Posterior cingulate gyrus (tissue), 11 donors: ENCODE results near the gene CCSER1.
"Not testable (repeated sequence)": the region's sequence is repeated elsewhere in the genome, so short reads cannot be mapped to it uniquely, and the experiment has no call there.

Experiments
- DNase-seq, 10 donors: peaks; one replicate each; pipeline versions ENCODE4 v3.0.0 to v3.0.0-alpha.2; 2020 to 2021; ENCODE audit warnings: mixed read lengths in 3 of 10
- intact Hi-C: fragments of 100-400 bp; cut with DNase I; formaldehyde crosslinking; loops from one replicate; pipeline ENCODE4 v1.15.1; 2023

The CCSER1 gene

GRCh38 chr4:90274175-90274574, 147.0 kb downstream of the CCSER1 start:
- intact Hi-C loops = no loop called here
- no peak for DNase-seq

GRCh38 chr4:90280954-90281353, 153.8 kb downstream of the CCSER1 start:
- intact Hi-C loops = loop anchor here (10.0 kb wide), 1 partner anchor 156 kb away; the partner anchor contains the start of gene CCSER1
- DNase-seq = no peak

- DNase-seq = no peak
- intact Hi-C loops = loop anchor here (10.0 kb wide), 1 partner anchor 157 kb away; the partner anchor contains the start of gene CCSER1
Measured at GRCh38 chr4:90281541-90282355, 154.6 kb downstream of the CCSER1 start.

- intact Hi-C loops = loop anchor here (5.0 kb wide), 1 partner anchor 373 kb away; no protein-coding TSS in a partner anchor
- no peak for DNase-seq
Measured at GRCh38 chr4:90290345-90290744, 163.2 kb downstream of the CCSER1 start.

- intact Hi-C loops = loop anchor here (2.0 to 5.0 kb wide), 2 partner anchors 268 to 375 kb away; no protein-coding TSS in a partner anchor
- no peak for DNase-seq
Measured at GRCh38 chr4:90292438-90292837, 165.2 kb downstream of the CCSER1 start.

- intact Hi-C loops = loop anchor here (2.0 to 5.0 kb wide), 2 partner anchors 269 to 376 kb away; no protein-coding TSS in a partner anchor
- no peak for DNase-seq
Measured at GRCh38 chr4:90293320-90293719, 166.1 kb downstream of the CCSER1 start.

- intact Hi-C loops = no loop called here
Measured at GRCh38 chr4:90299373-90299772, 172.2 kb downstream of the CCSER1 start.

GRCh38 chr4:90306810-90307209, 179.6 kb downstream of the CCSER1 start:
- no peak for DNase-seq
- intact Hi-C loops = no loop called here

More at GRCh38 chr4:90299373-90299772, 172.2 kb downstream of the CCSER1 start:
- DNase-seq = no peak

- intact Hi-C loops, DNase-seq: not testable (repeated sequence)
Measured at GRCh38 chr4:90317140-90317539, 189.9 kb downstream of the CCSER1 start.

GRCh38 chr4:90317785-90318184, 190.6 kb downstream of the CCSER1 start:
- DNase-seq = no peak
- intact Hi-C loops = no loop called here

GRCh38 chr4:90318193-90318592, 191.0 kb downstream of the CCSER1 start:
- intact Hi-C loops = no loop called here
- DNase-seq = no peak

GRCh38 chr4:90328558-90328957, 201.4 kb downstream of the CCSER1 start:
- DNase-seq = peak in 3 of 10 donors; percentile 40 to 76 (median 57)
- intact Hi-C loops = no loop called here

GRCh38 chr4:90330546-90330945, 203.4 kb downstream of the CCSER1 start:
- DNase-seq = no peak
- intact Hi-C loops = no loop called here

- intact Hi-C loops = no loop called here
- no peak for DNase-seq
Measured at GRCh38 chr4:90345549-90346215, 218.5 kb downstream of the CCSER1 start.

- no peak for DNase-seq
- intact Hi-C loops = no loop called here
Measured at GRCh38 chr4:90349636-90350035, 222.4 kb downstream of the CCSER1 start.

GRCh38 chr4:90357117-90357710, 230.0 kb downstream of the CCSER1 start:
- intact Hi-C loops = no loop called here

GRCh38 chr4:90375081-90375480, 247.9 kb downstream of the CCSER1 start:
- intact Hi-C loops = no loop called here
- DNase-seq = no peak

More at GRCh38 chr4:90357117-90357710, 230.0 kb downstream of the CCSER1 start:
- DNase-seq = no peak

GRCh38 chr4:90393215-90393614, 266.0 kb downstream of the CCSER1 start:
- DNase-seq = no peak
- intact Hi-C loops = no loop called here

GRCh38 chr4:90403781-90404180, 276.6 kb downstream of the CCSER1 start:
- intact Hi-C loops = no loop called here
- DNase-seq = no peak

GRCh38 chr4:90407897-90408296, 280.7 kb downstream of the CCSER1 start:
- peak in 2 of 10 donors; percentile 15 to 72 for DNase-seq
- intact Hi-C loops = not testable (repeated sequence)

- intact Hi-C loops, DNase-seq: not testable (repeated sequence)
Measured at GRCh38 chr4:90412786-90413185, 285.6 kb downstream of the CCSER1 start.
